NT2/D1 (cell line): ENCODE results near the gene TTLL11.

Experiments used
- DNase-seq: peaks from one replicate; pipeline ENCODE4 v3.0.0-alpha.2; 2011; ENCODE audit warnings: low read depth, low spot score
- H3K27me3 ChIP-seq: 2 replicates; pipeline ENCODE4 v1.6.0; 2011; ENCODE audit warnings: mild to moderate bottlenecking; ENCODE audit not compliant: insufficient read length, insufficient read depth
- H3K36me3 ChIP-seq: 2 replicates; pipeline ENCODE4 v1.6.1; 2011; ENCODE audit warnings: mild to moderate bottlenecking, low read length, mixed read lengths; ENCODE audit not compliant: insufficient read depth, insufficient read length
- H3K4me1 ChIP-seq: 2 replicates; pipeline ENCODE4 v1.5.1; 2011; ENCODE audit not compliant: insufficient read depth, insufficient read length
- H3K4me3 ChIP-seq: 2 replicates; pipeline ENCODE4 v1.5.1; 2011; ENCODE audit warnings: low read depth; ENCODE audit not compliant: insufficient read length
- H3K9ac ChIP-seq: 2 replicates; pipeline ENCODE4 v1.6.0; 2011; ENCODE audit warnings: low read depth; ENCODE audit not compliant: insufficient read length
- H3K9me3 ChIP-seq: 2 replicates; pipeline ENCODE4 v1.5.1; 2011; ENCODE audit warnings: mild to moderate bottlenecking, low read length; ENCODE audit not compliant: insufficient read depth
- SUZ12 ChIP-seq: IDR thresholded peaks from 2 replicates; pipeline ENCODE4 v1.6.1; 2011; ENCODE audit not compliant: insufficient read length, insufficient read depth; ENCODE audit errors: extremely low read depth
- YY1 ChIP-seq: IDR thresholded peaks from 2 replicates; pipeline ENCODE4 v1.6.1; 2011; ENCODE audit not compliant: insufficient read length, insufficient read depth
- ZNF274 ChIP-seq: IDR thresholded peaks from 2 replicates; pipeline ENCODE4 v1.6.1; 2011; ENCODE audit warnings: mild to moderate bottlenecking, low read depth, low read length

Gene TTLL11

DNA sequence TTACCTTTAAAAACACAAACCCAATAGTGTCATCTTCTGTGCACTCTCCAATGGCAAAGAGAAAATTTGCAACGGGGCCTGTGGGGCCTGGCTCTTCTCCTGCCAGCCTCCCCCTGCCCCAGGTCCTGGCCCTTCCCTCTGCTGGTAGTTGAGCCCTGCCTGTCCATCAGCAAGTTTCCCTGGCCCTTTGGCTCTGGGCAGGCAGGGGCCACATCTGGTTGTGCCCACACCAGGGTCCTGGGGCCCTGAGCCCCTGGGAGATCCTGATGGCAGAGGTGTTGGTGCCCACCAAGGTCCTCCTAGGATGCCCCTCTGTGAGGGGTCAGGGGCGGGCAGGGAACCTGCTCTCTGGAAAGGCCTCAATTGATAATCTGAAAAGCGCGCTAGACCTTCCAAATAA lies 284.3 kb downstream of the TTLL11 start:
- H3K9me3 ChIP-seq, result peaks cover 13% of the 10 kb centered on the region
- no peak overlapping the region for H3K9ac ChIP-seq
- DNase-seq, result no peak
- H3K4me1 ChIP-seq, result peaks cover 6% of the 10 kb centered on the region
- no peak overlapping the region for H3K4me3 ChIP-seq
- H3K27me3 ChIP-seq, result no peaks in the 10 kb centered on the region
- TF ChIP-seq ZNF274, result no peak
- TF ChIP-seq SUZ12, result no peak
- TF ChIP-seq YY1, result no peak
- H3K36me3 ChIP-seq, result no peaks in the 10 kb centered on the region

DNA sequence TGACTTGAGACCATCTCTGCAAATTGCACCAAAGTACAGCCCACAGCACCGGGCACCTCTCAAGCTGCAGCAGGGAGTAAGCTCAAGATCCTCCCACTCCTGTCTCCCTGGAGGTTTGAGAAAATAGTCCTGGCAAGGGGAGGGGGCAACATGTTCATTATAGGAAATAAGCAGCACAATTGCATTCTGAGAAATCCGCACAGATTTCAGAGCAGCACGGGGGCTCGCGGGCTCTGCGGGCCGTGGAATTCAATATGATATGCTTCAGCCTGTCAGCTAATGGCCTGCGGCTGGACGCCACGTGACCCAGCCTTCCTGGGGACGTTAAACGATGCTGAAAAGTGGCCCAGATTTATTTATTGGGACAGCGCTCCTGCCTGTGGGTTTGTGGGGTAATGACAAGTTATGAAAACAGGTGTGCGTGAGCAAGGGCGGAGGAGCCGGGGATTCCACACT lies 285.3 kb downstream of the TTLL11 start:
- Histone ChIP-seq H3K4me3 (no peak overlapping the region), H3K4me1 (peaks cover 2% of the 10 kb centered on the region), H3K27me3 (no peaks in the 10 kb centered on the region), H3K36me3 (no peaks in the 10 kb centered on the region), H3K9me3 (peaks cover 13% of the 10 kb centered on the region), H3K9ac (no peak overlapping the region)
- no peak for DNase-seq
- TF ChIP-seq SUZ12 (no peak), YY1 (no peak), ZNF274 (no peak)

- no peak overlapping the region for H3K4me3 ChIP-seq
- H3K36me3 ChIP-seq, result no peaks in the 10 kb centered on the region
- no peak overlapping the region for H3K9ac ChIP-seq
- no peak for DNase-seq
- TF ChIP-seq ZNF274 (no peak), SUZ12 (no peak), YY1 (no peak)
- H3K4me1 ChIP-seq, result no peaks in the 10 kb centered on the region
- H3K9me3 ChIP-seq, result peaks cover 13% of the 10 kb centered on the region
- H3K27me3 ChIP-seq, result no peaks in the 10 kb centered on the region
Observed at GRCh38 chr9:121807069-121807822, 285.9 kb downstream of the TTLL11 start.

- Histone ChIP-seq H3K36me3 (no peaks in the 10 kb centered on the region), H3K27me3 (no peaks in the 10 kb centered on the region), H3K9me3 (peaks cover 13% of the 10 kb centered on the region), H3K9ac (no peak overlapping the region), H3K4me3 (no peak overlapping the region), H3K4me1 (no peaks in the 10 kb centered on the region)
- TF ChIP-seq YY1, result no peak
- TF ChIP-seq ZNF274, result no peak
- no peak for TF ChIP-seq SUZ12
- DNase-seq, result no peak
Observed at GRCh38 chr9:121802753-121803152, 290.4 kb downstream of the TTLL11 start.

DNA sequence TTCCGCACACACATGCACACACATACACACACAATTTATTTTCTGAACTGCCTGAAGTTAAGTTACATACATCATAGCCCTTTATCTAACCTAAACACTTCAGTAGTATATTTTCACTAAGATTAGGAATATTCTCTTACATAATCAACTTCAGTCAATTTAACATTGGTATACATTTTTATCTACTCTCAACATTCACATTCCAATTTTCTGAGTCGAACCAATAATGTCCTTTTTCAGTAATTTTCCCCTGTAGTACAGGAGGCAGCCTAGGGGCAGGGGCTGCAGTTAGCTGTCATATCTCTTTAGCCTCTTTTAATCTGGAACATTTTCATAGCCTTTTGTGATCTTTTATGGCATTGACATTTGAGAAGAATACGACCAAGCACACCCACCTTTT lies 291.5 kb downstream of the TTLL11 start:
- TF ChIP-seq SUZ12 (no peak), ZNF274 (no peak), YY1 (no peak)
- no peak for DNase-seq
- no peak overlapping the region for H3K4me3 ChIP-seq
- H3K9me3 ChIP-seq, result peaks cover 13% of the 10 kb centered on the region
- H3K4me1 ChIP-seq, result no peaks in the 10 kb centered on the region
- no peaks in the 10 kb centered on the region for H3K27me3 ChIP-seq
- no peaks in the 10 kb centered on the region for H3K36me3 ChIP-seq
- no peak overlapping the region for H3K9ac ChIP-seq

DNA sequence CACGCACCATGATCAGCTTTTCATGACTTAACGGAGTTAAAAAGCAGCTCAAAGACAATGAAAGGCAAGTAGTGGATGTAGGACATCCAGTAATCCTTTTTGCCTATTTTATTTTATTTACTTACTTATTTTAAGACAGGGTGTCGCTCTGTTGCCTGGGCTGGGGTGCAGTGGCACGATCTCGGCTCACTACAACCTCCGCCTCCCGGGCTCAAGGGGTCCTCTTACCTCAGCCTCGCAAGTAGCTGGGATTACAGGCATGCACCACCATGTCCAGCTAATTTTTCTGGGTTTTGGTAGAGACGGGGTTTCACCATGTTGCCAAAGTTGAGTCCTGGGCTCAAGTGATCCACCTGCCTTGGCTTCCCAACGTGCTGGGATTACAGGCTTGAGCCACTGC lies 292.7 kb downstream of the TTLL11 start:
- no peak for DNase-seq
- H3K9me3 ChIP-seq, result peaks cover 12% of the 10 kb centered on the region
- H3K27me3 ChIP-seq, result no peaks in the 10 kb centered on the region
- no peak overlapping the region for H3K4me3 ChIP-seq
- no peak for TF ChIP-seq ZNF274
- no peak for TF ChIP-seq YY1
- TF ChIP-seq SUZ12, result no peak
- no peaks in the 10 kb centered on the region for H3K4me1 ChIP-seq
- H3K9ac ChIP-seq, result no peak overlapping the region
- H3K36me3 ChIP-seq, result no peaks in the 10 kb centered on the region

DNA sequence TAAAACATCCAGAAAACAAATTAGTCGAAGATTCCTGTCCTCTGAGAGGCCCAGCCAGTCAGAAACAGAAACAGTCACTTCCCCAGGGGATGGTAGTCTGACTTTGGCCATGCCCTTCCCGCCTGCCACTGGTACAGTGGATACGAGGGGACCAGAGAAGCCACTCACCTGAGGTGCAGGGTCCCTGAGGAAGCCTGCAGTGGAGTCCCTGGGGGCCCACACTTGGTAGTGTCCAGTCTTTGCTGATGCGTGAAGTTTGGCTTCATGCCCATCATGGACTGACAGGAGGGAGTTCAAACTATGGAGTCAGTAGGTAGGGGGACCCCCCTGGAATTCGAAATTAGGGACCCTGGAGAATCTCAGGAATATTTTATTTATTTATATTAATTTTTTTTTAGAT lies 294.2 kb downstream of the TTLL11 start:
- no peaks in the 10 kb centered on the region for H3K9me3 ChIP-seq
- no peaks in the 10 kb centered on the region for H3K4me1 ChIP-seq
- TF ChIP-seq SUZ12 (no peak), ZNF274 (no peak), YY1 (no peak)
- no peak for DNase-seq
- H3K9ac ChIP-seq, result no peak overlapping the region
- H3K36me3 ChIP-seq, result no peaks in the 10 kb centered on the region
- no peaks in the 10 kb centered on the region for H3K27me3 ChIP-seq
- no peak overlapping the region for H3K4me3 ChIP-seq
